ENCODE data around the gene MINDY4. TPM values are rescaled to one million over a fixed set of nuclear protein-coding genes. Genes with fewer than 3 reads are reported as not detected.
A peak's percentile ranks its signal among the peaks of the same experiment; 100 is the strongest.

MINDY4 gene
- total and polyA plus RNA-seq, 7 experiments from 2014 or later: 0.41 to 1.5 (median 0.91) TPM

DNA sequence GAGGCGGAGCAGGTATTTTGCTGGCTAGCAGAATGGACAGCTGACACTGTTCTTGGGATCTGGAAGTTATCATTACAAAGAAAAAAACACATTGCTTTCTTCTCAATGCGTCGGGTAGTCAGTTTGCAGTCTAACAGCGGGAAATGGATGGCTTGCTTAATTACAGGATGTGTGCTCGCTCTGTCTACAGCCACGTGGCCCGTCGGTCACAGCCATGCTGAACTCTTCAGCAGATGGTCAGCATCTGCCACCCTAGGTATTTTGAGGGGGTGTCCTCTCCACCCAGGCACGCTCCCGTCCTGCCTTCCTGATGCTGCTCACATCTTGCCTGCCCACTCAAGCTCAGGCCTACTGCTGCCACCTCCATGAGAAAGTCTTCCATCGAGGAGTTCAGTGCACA, 39.6 kb upstream of the MINDY4 start:
- no peaks in the 10 kb centered on the region for H3K27me3 Mint-ChIP-seq
- H3K4me1 ChIP-seq (ENCODE audit: control insufficient read depth in 2 of 2, insufficient read depth in 2 of 2, low read length in 2 of 2): peaks cover 19 to 38% of the 10 kb centered on the region in 2 donors
- CTCF ChIA-PET: interaction anchor here (1.1 to 8.2 kb wide), 2 partner anchors 7 to 49 kb away, joined by 4 to 158 read pairs; partner anchors contain the start of gene CRHR2
- intact Hi-C loops (cut with micrococcal nuclease): no loop called here
- no peaks in the 10 kb centered on the region for H3K27me3 ChIP-seq (ENCODE audit: control insufficient read depth in 2 of 2, insufficient read depth in 2 of 2, low read length in 2 of 2)
- no peaks in the 10 kb centered on the region for H3K9me3 ChIP-seq (ENCODE audit: control insufficient read depth in 2 of 3, low read length in 3 of 3)
- peaks cover 0 to 3% (median 0%) of the 10 kb centered on the region in 5 donors for H3K36me3 Mint-ChIP-seq
- peaks cover 0 to 1% (median 0%) of the 10 kb centered on the region in 11 donors for H3K9me3 Mint-ChIP-seq
- no peaks in the 10 kb centered on the region for H3K36me3 ChIP-seq (ENCODE audit: control insufficient read depth in 2 of 3, insufficient read depth in 3 of 3, low read length in 3 of 3)
- POLR2A ChIA-PET: no interaction called here
- ATAC-seq: no peak
- H3K4me3 Mint-ChIP-seq: peak overlapping the region in 4 of 10 donors; percentile 30 to 53 (median 44)
- H3K4me3 ChIP-seq (ENCODE audit: low read length): no peak overlapping the region
- DNase-seq: peak in 2 of 9 donors; percentile 8 to 16
- H3K4me1 Mint-ChIP-seq: peaks cover 39 to 76% (median 69%) of the 10 kb centered on the region in 7 donors
- H3K27ac Mint-ChIP-seq: peak overlapping the region in 5 of 9 donors; percentile 48 to 85 (median 75)
- H3K27ac ChIP-seq (ENCODE audit: low read depth, low read length): no peak overlapping the region

GRCh38 chr7:30732606-30733005, 38.6 kb upstream of the MINDY4 start:
- peaks cover 19 to 45% of the 10 kb centered on the region in 2 donors for H3K4me1 ChIP-seq (ENCODE audit: control insufficient read depth in 2 of 2, insufficient read depth in 2 of 2, low read length in 2 of 2)

DNA sequence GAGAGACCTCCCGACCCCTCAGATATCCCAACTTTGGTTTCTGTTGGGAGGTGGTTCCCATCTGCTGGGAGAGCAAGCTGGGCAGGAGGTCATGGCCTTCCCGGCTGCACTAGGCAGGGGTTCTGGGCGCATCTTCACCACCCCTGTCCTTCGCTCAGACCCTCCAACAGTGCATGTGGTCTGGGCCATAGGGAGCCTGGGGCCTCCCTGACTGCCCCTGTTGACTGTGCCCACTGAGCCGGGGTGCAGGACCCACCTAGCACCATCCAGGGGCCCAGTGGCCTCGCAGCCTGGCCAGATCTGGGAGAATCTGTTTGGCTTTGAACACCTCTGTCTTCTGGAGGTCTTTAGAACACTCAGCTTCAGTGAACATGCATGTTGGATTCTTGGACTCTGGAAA, 38.0 kb upstream of the MINDY4 start:
- Mint-ChIP-seq H3K4me1 (peaks cover 36 to 73% (median 66%) of the 10 kb centered on the region in 7 donors), H3K9me3 (peaks cover 0 to 3% (median 0%) of the 10 kb centered on the region in 11 donors), H3K27me3 (no peaks in the 10 kb centered on the region), H3K27ac (peak overlapping the region in 2 of 9 donors; percentile 53 to 75), H3K36me3 (peaks cover 0 to 6% (median 0%) of the 10 kb centered on the region in 5 donors), H3K4me3 (no peak overlapping the region)
- Histone ChIP-seq H3K4me3 (ENCODE audit: low read length) (no peak overlapping the region), H3K27ac (ENCODE audit: low read depth, low read length) (no peak overlapping the region), H3K9me3 (ENCODE audit: control insufficient read depth in 2 of 3, low read length in 3 of 3) (no peaks in the 10 kb centered on the region), H3K4me1 (ENCODE audit: control insufficient read depth in 2 of 2, insufficient read depth in 2 of 2, low read length in 2 of 2) (peaks cover 19 to 45% of the 10 kb centered on the region in 2 donors), H3K27me3 (ENCODE audit: control insufficient read depth in 2 of 2, insufficient read depth in 2 of 2, low read length in 2 of 2) (no peaks in the 10 kb centered on the region), H3K36me3 (ENCODE audit: control insufficient read depth in 2 of 3, insufficient read depth in 3 of 3, low read length in 3 of 3) (no peaks in the 10 kb centered on the region)
- CTCF ChIA-PET: no interaction called here
- intact Hi-C loops (cut with micrococcal nuclease): no loop called here
- no peak for DNase-seq
- ATAC-seq: no peak
- POLR2A ChIA-PET: interaction anchor here (0.8 to 1.2 kb wide), 2 partner anchors 13 to 140 kb away, joined by 3 to 4 read pairs; no protein-coding TSS in a partner anchor

More at GRCh38 chr7:30732606-30733005, 38.6 kb upstream of the MINDY4 start:
- Mint-ChIP-seq H3K9me3 (peaks cover 0 to 3% (median 0%) of the 10 kb centered on the region in 11 donors), H3K36me3 (peaks cover 0 to 6% (median 0%) of the 10 kb centered on the region in 5 donors), H3K4me3 (no peak overlapping the region), H3K4me1 (peaks cover 38 to 73% (median 66%) of the 10 kb centered on the region in 7 donors), H3K27me3 (no peaks in the 10 kb centered on the region), H3K27ac (peak overlapping the region in 3 of 9 donors; percentile 53 to 75 (median 55))
- no peak overlapping the region for H3K27ac ChIP-seq (ENCODE audit: low read depth, low read length)
- ATAC-seq: no peak
- intact Hi-C loops (cut with micrococcal nuclease): no loop called here
- no peak overlapping the region for H3K4me3 ChIP-seq (ENCODE audit: low read length)
- no peak for DNase-seq
- ChIA-PET POLR2A (interaction anchor here (0.8 kb wide), 1 partner anchor 139 kb away, joined by 3 read pairs; no protein-coding TSS in a partner anchor), CTCF (no interaction called here)
- no peaks in the 10 kb centered on the region for H3K27me3 ChIP-seq (ENCODE audit: control insufficient read depth in 2 of 2, insufficient read depth in 2 of 2, low read length in 2 of 2)
- no peaks in the 10 kb centered on the region for H3K9me3 ChIP-seq (ENCODE audit: control insufficient read depth in 2 of 3, low read length in 3 of 3)
- no peaks in the 10 kb centered on the region for H3K36me3 ChIP-seq (ENCODE audit: control insufficient read depth in 2 of 3, insufficient read depth in 3 of 3, low read length in 3 of 3)

DNA sequence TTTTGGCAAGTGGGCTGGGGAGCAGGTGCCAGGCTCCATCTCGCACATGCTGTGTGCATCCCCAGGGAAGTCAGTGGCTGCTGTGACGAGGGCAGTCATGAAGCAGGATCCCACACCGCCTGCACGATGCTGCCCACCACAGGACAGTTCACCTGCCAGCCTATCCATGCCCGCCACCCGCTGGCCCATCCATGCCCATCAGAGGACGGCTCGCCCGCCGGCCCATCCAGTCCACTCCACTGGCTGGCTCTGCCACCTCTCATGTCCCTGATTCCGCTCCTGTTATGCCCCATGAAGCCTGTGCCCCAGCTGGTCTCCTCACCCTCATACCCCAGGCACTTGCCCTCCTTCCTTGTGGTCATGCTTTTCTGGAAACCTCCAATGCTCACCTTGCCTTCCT, 37.5 kb upstream of the MINDY4 start:
- CTCF ChIA-PET: no interaction called here

GRCh38 chr7:30734497-30734896, 36.7 kb upstream of the MINDY4 start:
- H3K27me3 Mint-ChIP-seq: no peaks in the 10 kb centered on the region

More for the DNA sequence above, 37.5 kb upstream of the MINDY4 start:
- Histone ChIP-seq H3K9me3 (ENCODE audit: control insufficient read depth in 2 of 3, low read length in 3 of 3) (no peaks in the 10 kb centered on the region), H3K4me3 (ENCODE audit: low read length) (no peak overlapping the region), H3K4me1 (ENCODE audit: control insufficient read depth in 2 of 2, insufficient read depth in 2 of 2, low read length in 2 of 2) (peaks cover 19 to 46% of the 10 kb centered on the region in 2 donors), H3K27ac (ENCODE audit: low read depth, low read length) (no peak overlapping the region), H3K27me3 (ENCODE audit: control insufficient read depth in 2 of 2, insufficient read depth in 2 of 2, low read length in 2 of 2) (no peaks in the 10 kb centered on the region), H3K36me3 (ENCODE audit: control insufficient read depth in 2 of 3, insufficient read depth in 3 of 3, low read length in 3 of 3) (no peaks in the 10 kb centered on the region)
- POLR2A ChIA-PET: interaction anchor here (1.1 to 1.2 kb wide), 2 partner anchors 7 to 14 kb away, joined by 4 read pairs; no protein-coding TSS in a partner anchor
- no peak overlapping the region for H3K4me3 Mint-ChIP-seq
- H3K4me1 Mint-ChIP-seq: peaks cover 36 to 73% (median 66%) of the 10 kb centered on the region in 7 donors
- peak overlapping the region in 4 of 9 donors; percentile 40 to 86 (median 60) for H3K27ac Mint-ChIP-seq
- peaks cover 0 to 6% (median 0%) of the 10 kb centered on the region in 5 donors for H3K36me3 Mint-ChIP-seq
- DNase-seq: no peak
- H3K9me3 Mint-ChIP-seq: peaks cover 0 to 3% (median 0%) of the 10 kb centered on the region in 11 donors
- ATAC-seq: no peak
- H3K27me3 Mint-ChIP-seq: no peaks in the 10 kb centered on the region
- intact Hi-C loops (cut with micrococcal nuclease): no loop called here

DNA sequence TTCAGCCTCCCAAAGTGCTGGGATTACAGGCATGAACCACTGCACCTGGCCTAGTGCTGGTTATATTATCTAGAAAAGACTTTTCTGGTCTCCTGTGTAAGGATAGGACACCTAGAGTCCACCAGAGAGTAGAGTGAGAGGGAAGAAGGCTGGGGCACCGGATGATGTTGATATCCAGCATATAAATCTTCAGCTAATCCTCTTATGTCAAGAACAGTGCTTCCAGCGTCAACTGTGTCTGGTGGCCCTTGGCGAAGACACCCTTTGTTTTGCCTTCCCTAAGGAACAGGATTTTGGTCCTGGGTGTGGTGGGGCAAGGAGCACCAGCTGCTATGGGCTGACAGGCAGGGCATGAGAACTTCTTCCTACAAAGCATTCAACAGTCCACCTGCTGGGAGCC, 35.6 kb upstream of the MINDY4 start:
- no peaks in the 10 kb centered on the region for H3K27me3 Mint-ChIP-seq
- no peak overlapping the region for H3K4me3 ChIP-seq (ENCODE audit: low read length)
- CTCF ChIA-PET: interaction anchor here (1.3 to 8.6 kb wide), 2 partner anchors 8 to 34 kb away, joined by 4 to 158 read pairs; no protein-coding TSS in a partner anchor
- no peak for DNase-seq
- H3K36me3 ChIP-seq (ENCODE audit: control insufficient read depth in 2 of 3, insufficient read depth in 3 of 3, low read length in 3 of 3): no peaks in the 10 kb centered on the region
- H3K27ac Mint-ChIP-seq: peak overlapping the region in 2 of 9 donors; percentile 17 to 87
- POLR2A ChIA-PET: interaction anchor here (0.6 to 2.0 kb wide), 2 partner anchors 9 to 26 kb away, joined by 3 to 19 read pairs; no protein-coding TSS in a partner anchor
- no peak for ATAC-seq
- H3K4me1 ChIP-seq (ENCODE audit: control insufficient read depth in 2 of 2, insufficient read depth in 2 of 2, low read length in 2 of 2): peaks cover 23 to 51% of the 10 kb centered on the region in 2 donors
- intact Hi-C loops (cut with micrococcal nuclease): loop anchor here in 1 of 2 donors (5.0 kb wide), 1 partner anchor 578 kb away; no protein-coding TSS in a partner anchor
- H3K27me3 ChIP-seq (ENCODE audit: control insufficient read depth in 2 of 2, insufficient read depth in 2 of 2, low read length in 2 of 2): no peaks in the 10 kb centered on the region
- peaks cover 32 to 74% (median 65%) of the 10 kb centered on the region in 7 donors for H3K4me1 Mint-ChIP-seq
- H3K4me3 Mint-ChIP-seq: no peak overlapping the region
- no peaks in the 10 kb centered on the region for H3K9me3 ChIP-seq (ENCODE audit: control insufficient read depth in 2 of 3, low read length in 3 of 3)
- peaks cover 0 to 6% (median 0%) of the 10 kb centered on the region in 5 donors for H3K36me3 Mint-ChIP-seq
- peaks cover 0 to 3% (median 0%) of the 10 kb centered on the region in 11 donors for H3K9me3 Mint-ChIP-seq
- H3K27ac ChIP-seq (ENCODE audit: low read depth, low read length): no peak overlapping the region

More at GRCh38 chr7:30734497-30734896, 36.7 kb upstream of the MINDY4 start:
- ChIA-PET CTCF (interaction anchor here (0.6 kb wide), 1 partner anchor 14 kb away, joined by 3 read pairs; no protein-coding TSS in a partner anchor), POLR2A (interaction anchor here (1.1 to 1.2 kb wide), 2 partner anchors 8 to 15 kb away, joined by 4 read pairs; no protein-coding TSS in a partner anchor)
- Mint-ChIP-seq H3K4me1 (peaks cover 30 to 74% (median 66%) of the 10 kb centered on the region in 7 donors), H3K27ac (peak overlapping the region in 7 of 9 donors; percentile 37 to 91 (median 57)), H3K4me3 (peak overlapping the region in 1 of 10 donors; percentile 48), H3K36me3 (peaks cover 0 to 6% (median 0%) of the 10 kb centered on the region in 5 donors), H3K9me3 (peaks cover 0 to 3% (median 0%) of the 10 kb centered on the region in 11 donors)
- no peaks in the 10 kb centered on the region for H3K27me3 ChIP-seq (ENCODE audit: control insufficient read depth in 2 of 2, insufficient read depth in 2 of 2, low read length in 2 of 2)
- no peak overlapping the region for H3K4me3 ChIP-seq (ENCODE audit: low read length)
- DNase-seq (no peak), ATAC-seq (no peak)
- H3K4me1 ChIP-seq (ENCODE audit: control insufficient read depth in 2 of 2, insufficient read depth in 2 of 2, low read length in 2 of 2): peaks cover 23 to 46% of the 10 kb centered on the region in 2 donors
- no peaks in the 10 kb centered on the region for H3K36me3 ChIP-seq (ENCODE audit: control insufficient read depth in 2 of 3, insufficient read depth in 3 of 3, low read length in 3 of 3)
- H3K27ac ChIP-seq (ENCODE audit: low read depth, low read length): no peak overlapping the region
- intact Hi-C loops (cut with micrococcal nuclease): no loop called here
- no peaks in the 10 kb centered on the region for H3K9me3 ChIP-seq (ENCODE audit: control insufficient read depth in 2 of 3, low read length in 3 of 3)
